Natural killer cell (primary cell): Measurements from ENCODE around the gene COG1. TPM values are rescaled to one million over a fixed set of nuclear protein-coding genes. Genes with fewer than 3 reads are reported as not detected.

ENCODE experiments used
- ATAC-seq, 3 donors: fragments of 150-1000 bp in 2 of 3; fragments of 200-7000 bp in 1 of 3; cut with Tn5 transposase; 1 replicate in 1 of 3; 2 replicates in 2 of 3; pipeline ENCODE4 v1.10.0; 2021; ENCODE audit warnings: mild to moderate bottlenecking in 2 of 3, moderate library complexity in 2 of 3
- DNase-seq, 2 donors: peaks; one replicate each; pipeline versions ENCODE4 v3.0.0 to v3.0.0-alpha.2; 2013 to 2021; ENCODE audit warnings: mixed read lengths in 1 of 2
- H3K27ac ChIP-seq: one replicate; pipeline ENCODE4 v1.5.1; 2013; ENCODE audit warnings: mild to moderate bottlenecking, low read length
- H3K27me3 ChIP-seq: one replicate; pipeline ENCODE4 v1.6.1; 2013; ENCODE audit warnings: low read length; ENCODE audit not compliant: control insufficient read depth, insufficient read depth
- H3K36me3 ChIP-seq: one replicate; pipeline ENCODE4 v1.6.1; 2013; ENCODE audit warnings: low read length; ENCODE audit not compliant: control insufficient read depth, insufficient read depth
- H3K4me1 ChIP-seq: one replicate; pipeline ENCODE4 v1.6.1; 2013; ENCODE audit warnings: low read length; ENCODE audit not compliant: control insufficient read depth, insufficient read depth
- H3K4me3 ChIP-seq: one replicate; pipeline ENCODE4 v1.5.1; 2013; ENCODE audit warnings: low read length
- H3K9me3 ChIP-seq: one replicate; pipeline ENCODE4 v1.6.1; 2013; ENCODE audit warnings: low read length; ENCODE audit not compliant: control insufficient read depth, insufficient read depth
- H3K27ac Mint-ChIP-seq, 2 donors: one replicate each; pipeline ENCODE4 v1.8.0; 2022; ENCODE audit warnings: mild to moderate bottlenecking in 2 of 2, mixed read lengths in 2 of 2, moderate library complexity in 1 of 2
- H3K27me3 Mint-ChIP-seq, 2 donors: one replicate each; pipeline ENCODE4 v1.8.0; 2022; ENCODE audit warnings: low read depth in 2 of 2, mixed read lengths in 2 of 2
- H3K36me3 Mint-ChIP-seq: one replicate; pipeline ENCODE4 v1.8.0; 2022; ENCODE audit warnings: mixed read lengths
- H3K4me1 Mint-ChIP-seq, 2 donors: one replicate each; pipeline ENCODE4 v1.8.0; 2022; ENCODE audit warnings: mixed read lengths in 2 of 2
- H3K4me3 Mint-ChIP-seq: one replicate; pipeline ENCODE4 v1.8.0; 2022; ENCODE audit warnings: mild to moderate bottlenecking, moderate library complexity, mixed read lengths
- H3K9me3 Mint-ChIP-seq, 2 donors: one replicate each; pipeline ENCODE4 v1.8.0; 2022; ENCODE audit warnings: mixed read lengths in 2 of 2
- CTCF ChIP-seq: fragments of 200-600 bp; IDR thresholded peaks from one replicate; pipeline ENCODE4 v1.8.0; 2022; ENCODE audit warnings: antibody characterized with exemption
- WGBS: methylation state at CpG from one replicate; pipeline ENCODE4 v1.1.7; 2013; ENCODE audit warnings: missing lambda C conversion rate; ENCODE audit not compliant: insufficient coverage; 5-methylcytosine and 5-hydroxymethylcytosine counted together
- intact Hi-C: fragments of 100-400 bp; cut with micrococcal nuclease; formaldehyde crosslinking; loops from one replicate; pipeline ENCODE4 v1.14.2; 2022
- total RNA-seq, 4 donors: library from RNA; stranded (reverse); fragments of 120-200 nt in 1 of 4; gene quantifications; one replicate each; pipeline versions ENCODE4 v1.2.3 to v1.2.4, GENCODE V29; 2013 to 2022

The COG1 gene
- total RNA-seq, 3 donors from 2014 or later (not counting 1 experiment from before 2014, with no cell fraction given) = 64.1 to 73.2 (median 68.3) TPM

GRCh38 chr17:73203135-73203787 lies 10.4 kb downstream of the COG1 start:
- H3K27ac Mint-ChIP-seq = peak overlapping the region; percentile 67 to 69
- peaks cover 15% of the 10 kb centered on the region for H3K4me1 ChIP-seq
- no peak overlapping the region for H3K4me3 Mint-ChIP-seq
- intact Hi-C loops = no loop called here
- peaks cover 20 to 22% of the 10 kb centered on the region in 2 donors for H3K4me1 Mint-ChIP-seq
- no peak overlapping the region for H3K27ac ChIP-seq
- no peak overlapping the region for H3K4me3 ChIP-seq
- H3K27me3 Mint-ChIP-seq = no peaks in the 10 kb centered on the region
- no peaks in the 10 kb centered on the region for H3K27me3 ChIP-seq
- TF ChIP-seq CTCF = no peak
- H3K36me3 ChIP-seq = peaks cover 86% of the 10 kb centered on the region
- peaks cover 21% of the 10 kb centered on the region for H3K36me3 Mint-ChIP-seq
- H3K9me3 ChIP-seq = no peaks in the 10 kb centered on the region
- WGBS = 52% methylated on average over 8 of the region's 8 CpGs
- no peak for ATAC-seq
- peak in 1 of 2 donors; percentile 47 for DNase-seq
- no peaks in the 10 kb centered on the region for H3K9me3 Mint-ChIP-seq

- Mint-ChIP-seq H3K4me1 (peaks cover 18 to 25% of the 10 kb centered on the region in 2 donors), H3K9me3 (no peaks in the 10 kb centered on the region), H3K27ac (peak overlapping the region; percentile 67 to 69), H3K36me3 (peaks cover 25% of the 10 kb centered on the region), H3K4me3 (no peak overlapping the region), H3K27me3 (no peaks in the 10 kb centered on the region)
- peak; percentile 70 to 85 (median 70) for ATAC-seq
- H3K27ac ChIP-seq = peak overlapping the region; percentile 25
- intact Hi-C loops = no loop called here
- 47% methylated on average over 9 of the region's 10 CpGs for WGBS
- no peak overlapping the region for H3K4me3 ChIP-seq
- peaks cover 15% of the 10 kb centered on the region for H3K4me1 ChIP-seq
- H3K27me3 ChIP-seq = no peaks in the 10 kb centered on the region
- peaks cover 86% of the 10 kb centered on the region for H3K36me3 ChIP-seq
- H3K9me3 ChIP-seq = no peaks in the 10 kb centered on the region
- no peak for TF ChIP-seq CTCF
- DNase-seq = peak in 1 of 2 donors; percentile 44
Observed at GRCh38 chr17:73203788-73204479, 11.1 kb downstream of the COG1 start.

- peaks cover 20% of the 10 kb centered on the region for H3K36me3 Mint-ChIP-seq
Observed at GRCh38 chr17:73205459-73205961, 12.7 kb downstream of the COG1 start.

More at GRCh38 chr17:73205459-73205961, 12.7 kb downstream of the COG1 start:
- Histone ChIP-seq H3K27ac (no peak overlapping the region), H3K27me3 (no peaks in the 10 kb centered on the region), H3K4me1 (peaks cover 15% of the 10 kb centered on the region), H3K4me3 (no peak overlapping the region), H3K9me3 (no peaks in the 10 kb centered on the region), H3K36me3 (peaks cover 78% of the 10 kb centered on the region)
- DNase-seq (no peak), ATAC-seq (no peak)
- TF ChIP-seq CTCF = no peak
- Mint-ChIP-seq H3K27ac (no peak overlapping the region), H3K27me3 (no peaks in the 10 kb centered on the region), H3K9me3 (no peaks in the 10 kb centered on the region), H3K4me1 (peaks cover 18 to 25% of the 10 kb centered on the region in 2 donors), H3K4me3 (no peak overlapping the region)
- intact Hi-C loops = no loop called here
- WGBS = 88% methylated on average over 10 of the region's 10 CpGs
